ENCODE results near the gene FBXL13.

DNA sequence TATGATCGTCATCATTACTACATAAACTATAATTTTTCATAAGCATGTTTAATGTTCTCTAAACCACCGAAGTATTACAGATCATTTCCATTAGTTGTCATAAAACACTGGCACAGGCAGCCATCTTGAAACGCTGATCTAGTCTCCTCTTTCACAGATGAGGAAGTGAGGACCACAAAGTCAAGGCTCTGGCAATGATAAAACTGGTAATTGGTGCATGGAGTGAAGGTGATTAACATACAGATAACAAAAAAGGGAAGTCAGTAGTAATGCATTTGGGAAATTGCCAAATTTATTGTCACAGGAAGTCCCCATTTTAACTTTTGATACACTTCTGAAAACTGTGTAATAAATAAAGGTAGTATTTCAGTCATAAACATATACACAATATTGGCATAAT, 49.3 kb downstream of the FBXL13 start:
- TF ChIP-seq, protein P1, sequence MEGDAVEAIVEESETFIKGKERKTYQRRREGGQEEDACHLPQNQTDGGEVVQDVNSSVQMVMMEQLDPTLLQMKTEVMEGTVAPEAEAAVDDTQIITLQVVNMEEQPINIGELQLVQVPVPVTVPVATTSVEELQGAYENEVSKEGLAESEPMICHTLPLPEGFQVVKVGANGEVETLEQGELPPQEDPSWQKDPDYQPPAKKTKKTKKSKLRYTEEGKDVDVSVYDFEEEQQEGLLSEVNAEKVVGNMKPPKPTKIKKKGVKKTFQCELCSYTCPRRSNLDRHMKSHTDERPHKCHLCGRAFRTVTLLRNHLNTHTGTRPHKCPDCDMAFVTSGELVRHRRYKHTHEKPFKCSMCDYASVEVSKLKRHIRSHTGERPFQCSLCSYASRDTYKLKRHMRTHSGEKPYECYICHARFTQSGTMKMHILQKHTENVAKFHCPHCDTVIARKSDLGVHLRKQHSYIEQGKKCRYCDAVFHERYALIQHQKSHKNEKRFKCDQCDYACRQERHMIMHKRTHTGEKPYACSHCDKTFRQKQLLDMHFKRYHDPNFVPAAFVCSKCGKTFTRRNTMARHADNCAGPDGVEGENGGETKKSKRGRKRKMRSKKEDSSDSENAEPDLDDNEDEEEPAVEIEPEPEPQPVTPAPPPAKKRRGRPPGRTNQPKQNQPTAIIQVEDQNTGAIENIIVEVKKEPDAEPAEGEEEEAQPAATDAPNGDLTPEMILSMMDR (IDR thresholded peaks at IDR 0.05): no peak
- TF ChIP-seq POLR2A (IDR thresholded peaks at IDR 0.05): no peak
